Ascending aorta (tissue), 2 donors: ENCODE data around the gene RAB1B. TPM values are rescaled to one million over a fixed set of nuclear protein-coding genes. Genes with fewer than 3 reads are reported as not detected.

ENCODE experiments used
- DNase-seq, 2 donors: peaks; one replicate each; pipeline ENCODE4 v3.0.0-alpha.2; 2019; ENCODE audit warnings: low spot score in 2 of 2
- H3K27ac ChIP-seq, 2 donors: fragments of 200-600 bp; sonication (generic); one replicate each; pipeline ENCODE4 v1.5.1; 2016 to 2017; ENCODE audit warnings: mild to moderate bottlenecking in 1 of 2
- H3K27me3 ChIP-seq: fragments of 200-600 bp; sonication (generic); one replicate; pipeline ENCODE4 v1.5.1; 2017
- H3K36me3 ChIP-seq, 2 donors: fragments of 200-600 bp; sonication (generic); one replicate each; pipeline ENCODE4 v1.5.1; 2016
- H3K4me1 ChIP-seq, 2 donors: fragments of 200-600 bp; sonication (generic); one replicate each; pipeline ENCODE4 v1.5.1; 2016 to 2017; ENCODE audit warnings: mild to moderate bottlenecking in 1 of 2
- H3K4me3 ChIP-seq, 2 donors: fragments of 200-600 bp; sonication (generic); one replicate each; pipeline ENCODE4 v1.5.1; 2016 to 2017; ENCODE audit warnings: mild to moderate bottlenecking in 1 of 2
- H3K9me3 ChIP-seq, 2 donors: fragments of 200-600 bp; sonication (generic); one replicate each; pipeline ENCODE4 v1.5.1; 2016
- intact Hi-C: fragments of 100-400 bp; cut with DNase I; formaldehyde crosslinking; loops from one replicate; pipeline ENCODE4 v1.15.1; 2023
- total RNA-seq: library from RNA; depleted of rRNA; stranded (reverse); fragments of >200 nt; gene quantifications from one replicate; pipeline ENCODE4 v1.1.0, GENCODE V29; 2016
- TF ChIP-seq, protein P1 (sequence below), 3 experiments: fragments of 200-600 bp in 2 of 3; fragments of 450-650 bp in 1 of 3; sonication (generic) in 2 of 3; IDR thresholded peaks; one replicate each; pipeline ENCODE4 v1.5.1; 2016 to 2019; ENCODE audit warnings: antibody characterized with exemption in 3 of 3, mild to moderate bottlenecking in 1 of 3, moderate library complexity in 1 of 3

The RAB1B gene
- total RNA-seq, 1 donor from 2014 or later, result 171 TPM

DNA sequence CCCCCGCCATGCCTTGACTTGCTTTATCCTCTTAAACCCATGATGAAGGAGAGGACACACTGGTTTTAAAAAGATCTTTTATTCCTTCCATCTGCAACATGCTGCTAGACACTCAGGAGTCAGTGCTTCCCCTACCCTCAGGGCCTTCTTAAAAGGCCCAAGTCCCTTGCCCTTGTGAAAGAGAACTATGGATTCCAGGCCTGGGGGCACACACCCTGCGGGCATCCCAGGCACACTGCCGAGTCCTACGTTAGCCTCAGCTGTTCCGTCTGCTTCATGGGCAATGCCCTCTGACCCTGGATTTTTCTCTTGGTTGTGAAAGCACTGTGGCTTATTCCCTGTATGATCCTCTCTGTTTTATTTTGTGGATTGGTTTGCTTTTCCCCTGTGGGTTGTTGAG, 35.1 kb upstream of the RAB1B start:
- no peaks in the 10 kb centered on the region for H3K27me3 ChIP-seq
- H3K4me1 ChIP-seq, result no peaks in the 10 kb centered on the region
- intact Hi-C loops, result no loop called here
- peaks cover 78 to 89% of the 10 kb centered on the region in 2 donors for H3K36me3 ChIP-seq
- DNase-seq, result no peak
- no peaks in the 10 kb centered on the region for H3K9me3 ChIP-seq
- no peak overlapping the region for H3K27ac ChIP-seq
- TF ChIP-seq, protein P1, sequence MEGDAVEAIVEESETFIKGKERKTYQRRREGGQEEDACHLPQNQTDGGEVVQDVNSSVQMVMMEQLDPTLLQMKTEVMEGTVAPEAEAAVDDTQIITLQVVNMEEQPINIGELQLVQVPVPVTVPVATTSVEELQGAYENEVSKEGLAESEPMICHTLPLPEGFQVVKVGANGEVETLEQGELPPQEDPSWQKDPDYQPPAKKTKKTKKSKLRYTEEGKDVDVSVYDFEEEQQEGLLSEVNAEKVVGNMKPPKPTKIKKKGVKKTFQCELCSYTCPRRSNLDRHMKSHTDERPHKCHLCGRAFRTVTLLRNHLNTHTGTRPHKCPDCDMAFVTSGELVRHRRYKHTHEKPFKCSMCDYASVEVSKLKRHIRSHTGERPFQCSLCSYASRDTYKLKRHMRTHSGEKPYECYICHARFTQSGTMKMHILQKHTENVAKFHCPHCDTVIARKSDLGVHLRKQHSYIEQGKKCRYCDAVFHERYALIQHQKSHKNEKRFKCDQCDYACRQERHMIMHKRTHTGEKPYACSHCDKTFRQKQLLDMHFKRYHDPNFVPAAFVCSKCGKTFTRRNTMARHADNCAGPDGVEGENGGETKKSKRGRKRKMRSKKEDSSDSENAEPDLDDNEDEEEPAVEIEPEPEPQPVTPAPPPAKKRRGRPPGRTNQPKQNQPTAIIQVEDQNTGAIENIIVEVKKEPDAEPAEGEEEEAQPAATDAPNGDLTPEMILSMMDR (IDR thresholded peaks at IDR 0.05), result no peak
- no peak overlapping the region for H3K4me3 ChIP-seq

DNA sequence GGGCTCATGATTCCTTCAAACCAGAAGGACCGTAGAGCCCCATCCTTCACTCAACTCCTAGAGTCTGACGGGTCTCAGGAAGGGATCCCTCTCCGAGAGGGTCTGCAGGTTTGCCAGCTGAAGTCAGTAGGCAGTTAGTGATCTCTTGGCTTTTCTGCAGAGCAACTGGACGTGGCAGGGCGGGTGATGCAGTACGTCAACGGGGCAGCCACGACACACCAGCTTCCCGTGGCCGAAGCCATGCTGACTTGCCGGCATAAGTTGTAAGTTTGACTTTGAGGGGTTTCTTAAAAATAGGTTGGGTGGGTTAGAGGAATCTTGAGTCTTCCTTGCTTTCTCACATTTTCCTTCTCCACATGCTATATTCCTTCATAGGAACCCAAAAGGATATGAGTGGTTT, 33.3 kb upstream of the RAB1B start:
- intact Hi-C loops, result no loop called here
- Histone ChIP-seq H3K36me3 (peaks cover 87 to 98% of the 10 kb centered on the region in 2 donors), H3K27me3 (no peaks in the 10 kb centered on the region), H3K4me3 (no peak overlapping the region), H3K27ac (no peak overlapping the region), H3K4me1 (no peaks in the 10 kb centered on the region), H3K9me3 (no peaks in the 10 kb centered on the region)
- no peak for DNase-seq
- TF ChIP-seq, protein P1 (IDR thresholded peaks at IDR 0.05), result no peak

DNA sequence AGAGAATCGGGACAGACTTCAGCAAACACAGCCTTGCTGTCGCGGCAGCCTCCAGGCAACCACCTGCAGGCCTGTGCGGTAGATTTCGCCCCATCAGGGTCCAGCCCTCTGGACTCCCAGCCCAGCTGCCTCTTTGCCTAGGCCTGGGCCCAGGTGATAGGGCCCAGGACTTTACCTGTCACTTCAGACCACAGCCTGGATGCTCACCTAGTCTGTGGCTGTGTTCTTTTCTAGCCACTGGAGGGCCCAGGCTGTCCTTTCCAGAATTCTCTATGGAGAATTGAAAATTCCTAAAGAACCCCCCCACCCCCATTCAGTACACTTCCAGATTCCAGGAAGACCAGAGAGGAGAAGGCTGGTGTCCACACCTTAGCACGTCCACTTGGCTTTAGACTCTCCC, 30.6 kb upstream of the RAB1B start:
- TF ChIP-seq, protein P1 (IDR thresholded peaks at IDR 0.05), result no peak
- H3K4me1 ChIP-seq, result no peaks in the 10 kb centered on the region
- no peak overlapping the region for H3K4me3 ChIP-seq
- DNase-seq, result no peak
- intact Hi-C loops, result no loop called here
- H3K36me3 ChIP-seq, result peaks cover 85 to 91% of the 10 kb centered on the region in 2 donors
- no peak overlapping the region for H3K27ac ChIP-seq
- H3K27me3 ChIP-seq, result no peaks in the 10 kb centered on the region
- H3K9me3 ChIP-seq, result no peaks in the 10 kb centered on the region

DNA sequence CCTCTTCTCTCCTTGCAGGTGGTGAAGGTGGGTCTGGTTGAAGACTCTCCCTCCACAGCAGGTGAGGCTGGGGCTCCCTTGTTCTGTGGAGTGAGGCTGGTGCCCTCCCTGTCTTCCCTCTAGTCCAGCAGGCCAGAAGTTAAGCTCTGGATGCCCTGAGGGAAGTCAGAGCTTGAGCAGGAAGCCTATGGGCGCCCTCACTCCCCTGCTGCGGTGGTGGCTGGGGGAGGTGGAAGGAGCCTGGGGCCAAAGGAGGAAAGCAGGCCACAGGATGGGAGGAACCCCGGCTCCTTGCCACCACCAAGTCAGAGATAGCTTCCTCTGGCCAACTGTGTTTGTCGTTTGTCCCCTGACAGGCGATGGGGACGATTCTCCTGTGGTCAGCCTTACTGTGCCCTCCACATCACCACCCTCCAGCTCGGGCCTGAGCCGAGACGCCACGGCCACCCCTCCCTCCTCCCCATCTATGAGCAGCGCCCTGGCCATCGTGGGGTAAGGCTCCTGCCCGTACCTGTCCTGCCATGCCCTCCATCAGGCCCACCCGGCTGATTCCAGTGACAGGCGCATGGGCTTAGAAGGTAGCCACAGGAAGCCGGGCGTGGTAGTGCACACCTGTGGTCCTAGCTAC, 29.5 kb upstream of the RAB1B start:
- H3K9me3 ChIP-seq, result no peaks in the 10 kb centered on the region
- no peak for DNase-seq
- H3K27ac ChIP-seq, result no peak overlapping the region
- peaks cover 82 to 91% of the 10 kb centered on the region in 2 donors for H3K36me3 ChIP-seq
- no peaks in the 10 kb centered on the region for H3K27me3 ChIP-seq
- TF ChIP-seq, protein P1 (IDR thresholded peaks at IDR 0.05), result no peak
- H3K4me3 ChIP-seq, result no peak overlapping the region
- no peaks in the 10 kb centered on the region for H3K4me1 ChIP-seq
- intact Hi-C loops, result no loop called here

DNA sequence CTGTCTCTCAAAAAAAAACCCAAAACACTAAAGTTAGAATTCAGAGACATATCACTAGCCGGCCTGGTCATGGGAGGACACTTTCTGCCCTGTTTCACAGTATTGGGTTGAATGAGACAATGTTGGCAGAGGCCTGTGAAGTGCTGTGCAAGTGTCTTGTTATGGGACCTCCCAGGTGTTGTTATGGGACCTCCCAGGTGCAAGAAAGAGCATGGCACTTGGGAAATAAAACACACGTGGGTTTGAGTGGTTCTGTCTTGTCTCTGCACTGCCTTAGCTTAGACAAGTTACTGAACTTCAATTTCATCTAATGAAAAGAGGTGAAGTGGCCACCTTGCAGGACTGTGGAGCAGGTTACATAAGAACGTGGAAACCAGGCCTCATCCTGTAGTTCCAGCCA, 28.9 kb upstream of the RAB1B start:
- Histone ChIP-seq H3K9me3 (no peaks in the 10 kb centered on the region), H3K27me3 (no peaks in the 10 kb centered on the region), H3K36me3 (peaks cover 83 to 91% of the 10 kb centered on the region in 2 donors), H3K27ac (no peak overlapping the region), H3K4me1 (no peaks in the 10 kb centered on the region), H3K4me3 (no peak overlapping the region)
- TF ChIP-seq, protein P1 (IDR thresholded peaks at IDR 0.05), result no peak
- DNase-seq, result no peak
- intact Hi-C loops, result no loop called here
